Adrenal gland (tissue), 12 donors: ENCODE results near the gene KLRF2. TPM values are rescaled to one million over a fixed set of nuclear protein-coding genes. Genes with fewer than 3 reads are reported as not detected.

Source experiments
- DNase-seq, 7 donors: peaks; one replicate each; pipeline ENCODE4 v3.0.0-alpha.2; 2019 to 2020
- H3K27ac ChIP-seq, 5 donors: fragments of 200-600 bp; sonication (generic) in 4 of 5; 1 replicate in 3 of 5; 2 replicates in 2 of 5; pipeline versions ENCODE4 v1.5.1 to v1.8.0; 2016 to 2020; ENCODE audit warnings: mild to moderate bottlenecking in 1 of 5
- H3K27me3 ChIP-seq: fragments of 200-600 bp; 2 replicates; pipeline ENCODE4 v1.8.0; 2021
- H3K36me3 ChIP-seq, 2 donors: fragments of 200-600 bp; replicated peaks in 1 of 2; 1 replicate in 1 of 2; 2 replicates in 1 of 2; pipeline versions ENCODE4 v1.5.1 to v1.8.0; 2018 to 2022
- H3K4me1 ChIP-seq, 2 donors: fragments of 200-600 bp; replicated peaks in 1 of 2; 1 replicate in 1 of 2; 2 replicates in 1 of 2; pipeline versions ENCODE4 v1.5.1 to v1.8.0; 2018 to 2021
- H3K4me3 ChIP-seq, 4 donors: fragments of 200-600 bp; sonication (generic) in 3 of 4; one replicate each; pipeline ENCODE4 v1.5.1; 2016 to 2018
- H3K9me3 ChIP-seq, 3 donors: fragments of 200-600 bp; sonication (generic) in 1 of 3; replicated peaks in 1 of 3; 1 replicate in 2 of 3; 2 replicates in 1 of 3; pipeline versions ENCODE4 v1.5.1 to v1.8.0; 2016 to 2021
- POLR2A ChIP-seq, 2 donors: fragments of 450-650 bp; IDR thresholded peaks; one replicate each; pipeline ENCODE4 v1.6.1; 2017; ENCODE audit warnings: antibody characterized with exemption in 2 of 2, mild to moderate bottlenecking in 2 of 2, moderate library complexity in 1 of 2
- WGBS, 4 donors: extraction: QIAGEN DNeasy Blood & Tissue Kit in 2 of 4; methylation state at CpG; one replicate each; pipeline versions ENCODE4 v1.1.5 to v1.1.7; 2013 to 2017; 5-methylcytosine and 5-hydroxymethylcytosine counted together
- intact Hi-C, 2 donors: fragments of 100-400 bp; cut with DNase I; formaldehyde crosslinking; loops; one replicate each; pipeline versions ENCODE4 v1.14.1 to v1.15.0; 2022 to 2023
- polyA plus RNA-seq, 3 donors: library from polyadenylated mRNA; stranded (reverse); fragments of 200-250 nt in 2 of 3; fragments of 350-450 nt in 1 of 3; fragmentation: Illumina TruSeq in 1 of 3; extraction: RNeasy Lipid Tissue Mini Kit (QIAGEN cat#74804) in 1 of 3; gene quantifications; one replicate each; pipeline ENCODE4 v1.2.3, GENCODE V29; 2013 to 2014
- total RNA-seq, 9 donors: library from RNA; depleted of rRNA in 4 of 9; stranded (reverse); fragments of >200 nt in 4 of 9; fragments of 120-200 nt in 1 of 9; fragmentation: NEBNext Ultra II Directional in 1 of 9; extraction: Animal tissue kit (Norgen Biotek cat#: 25700) in 1 of 9; gene quantifications; one replicate each; pipeline versions ENCODE4 v1.1.0 to v1.2.4, GENCODE V29; 2013 to 2023
- TF ChIP-seq, protein P1 (sequence below), 6 experiments: fragments of 450-650 bp in 4 of 6; fragments of 200-600 bp in 2 of 6; sonication (generic) in 1 of 6; IDR thresholded peaks; 1 replicate in 5 of 6; 2 replicates in 1 of 6; pipeline versions ENCODE4 v1.5.1 to v1.8.0; 2016 to 2021; ENCODE audit warnings: antibody characterized with exemption in 6 of 6, mild to moderate bottlenecking in 2 of 6, moderate library complexity in 1 of 6
- donor health status: healthy with polysubstance abuse.
- donor health status: Bipolar disorder and iron deficiency.
- donor health status: DM: yes; HTN: yes; CAD: no.
- donor health status: DM: no; HTN: no; CAD: no.
- donor health status: DM: no; HTN: no; CAD: no.
- donor health status: DM: yes; HTN: yes; CAD: no.

Gene KLRF2
- total and polyA plus RNA-seq, 12 donors: not detected

DNA sequence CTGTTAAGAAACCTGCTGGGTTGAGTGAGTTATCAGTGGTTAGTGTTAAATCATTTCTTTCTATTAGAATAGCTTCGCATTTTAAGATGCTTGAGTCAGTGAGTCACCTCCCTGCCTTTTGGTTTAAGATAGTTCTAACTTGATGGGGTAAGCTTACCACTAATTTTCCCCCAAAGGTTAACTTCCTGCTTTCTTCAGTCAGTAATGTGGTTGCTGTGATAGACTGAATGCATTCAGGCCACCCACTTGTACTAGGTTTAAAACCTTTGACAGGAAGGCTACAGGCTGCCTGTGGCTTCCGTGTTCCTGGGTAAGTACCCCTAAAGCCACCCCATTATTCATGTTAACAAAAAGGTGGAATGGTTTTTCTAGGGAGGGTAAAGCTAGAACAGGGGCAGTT is 25.6 kb downstream of the KLRF2 start:
- Histone ChIP-seq H3K9me3 (peaks cover 0 to 6% (median 0%) of the 10 kb centered on the region in 3 donors), H3K36me3 (no peaks in the 10 kb centered on the region), H3K27me3 (no peaks in the 10 kb centered on the region), H3K4me3 (no peak overlapping the region), H3K27ac (no peak overlapping the region), H3K4me1 (no peaks in the 10 kb centered on the region)
- DNase-seq: no peak
- TF ChIP-seq POLR2A (IDR thresholded peaks at IDR 0.05): no peak
- TF ChIP-seq, protein P1, sequence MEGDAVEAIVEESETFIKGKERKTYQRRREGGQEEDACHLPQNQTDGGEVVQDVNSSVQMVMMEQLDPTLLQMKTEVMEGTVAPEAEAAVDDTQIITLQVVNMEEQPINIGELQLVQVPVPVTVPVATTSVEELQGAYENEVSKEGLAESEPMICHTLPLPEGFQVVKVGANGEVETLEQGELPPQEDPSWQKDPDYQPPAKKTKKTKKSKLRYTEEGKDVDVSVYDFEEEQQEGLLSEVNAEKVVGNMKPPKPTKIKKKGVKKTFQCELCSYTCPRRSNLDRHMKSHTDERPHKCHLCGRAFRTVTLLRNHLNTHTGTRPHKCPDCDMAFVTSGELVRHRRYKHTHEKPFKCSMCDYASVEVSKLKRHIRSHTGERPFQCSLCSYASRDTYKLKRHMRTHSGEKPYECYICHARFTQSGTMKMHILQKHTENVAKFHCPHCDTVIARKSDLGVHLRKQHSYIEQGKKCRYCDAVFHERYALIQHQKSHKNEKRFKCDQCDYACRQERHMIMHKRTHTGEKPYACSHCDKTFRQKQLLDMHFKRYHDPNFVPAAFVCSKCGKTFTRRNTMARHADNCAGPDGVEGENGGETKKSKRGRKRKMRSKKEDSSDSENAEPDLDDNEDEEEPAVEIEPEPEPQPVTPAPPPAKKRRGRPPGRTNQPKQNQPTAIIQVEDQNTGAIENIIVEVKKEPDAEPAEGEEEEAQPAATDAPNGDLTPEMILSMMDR (IDR thresholded peaks at IDR 0.05): no peak
- 68 to 90% (median 73%) methylated on average over 2 of the region's 2 CpGs for WGBS, 4 donors
- intact Hi-C loops: no loop called here

DNA sequence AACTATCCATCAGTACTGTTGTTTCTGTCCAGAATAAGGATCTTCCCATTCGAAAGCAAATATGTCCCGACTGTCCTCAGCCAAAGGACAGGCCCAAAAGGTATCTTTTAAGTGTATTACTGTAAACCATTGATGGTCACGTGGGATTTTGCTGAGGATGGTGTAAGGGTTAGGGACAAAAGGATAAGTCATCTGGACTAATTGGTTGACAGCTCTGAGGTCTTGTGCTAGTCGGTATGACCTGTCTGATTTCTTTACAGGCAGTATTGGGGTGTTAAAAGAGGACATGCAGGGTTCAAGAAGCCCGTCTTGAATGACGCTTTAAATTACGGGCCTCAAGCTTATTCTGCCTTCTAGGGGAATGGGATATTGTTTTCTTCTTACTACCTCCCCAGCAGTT is 26.5 kb downstream of the KLRF2 start:
- intact Hi-C loops: no loop called here
- no peaks in the 10 kb centered on the region for H3K36me3 ChIP-seq

DNA sequence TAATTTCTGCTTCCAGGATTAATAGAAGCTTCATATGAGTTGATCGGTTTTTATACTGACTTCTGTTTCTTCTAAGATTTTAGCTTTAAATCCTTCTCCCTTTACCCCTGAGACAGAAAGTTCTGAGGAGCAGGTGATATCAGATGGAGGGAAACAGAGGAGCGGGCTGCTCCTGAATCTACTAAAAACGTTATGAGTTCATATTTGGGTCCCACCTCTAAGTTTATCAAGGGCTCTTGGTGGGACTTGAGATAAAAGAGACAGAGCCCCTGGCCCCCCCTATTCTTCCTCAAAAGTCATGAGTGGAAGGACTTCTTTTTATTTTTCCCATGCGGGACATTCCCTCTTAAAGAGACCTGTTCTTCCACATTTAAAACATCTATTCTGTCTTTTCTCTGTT is 27.1 kb downstream of the KLRF2 start:
- Histone ChIP-seq H3K4me1 (no peaks in the 10 kb centered on the region), H3K27me3 (no peaks in the 10 kb centered on the region), H3K27ac (no peak overlapping the region), H3K36me3 (no peaks in the 10 kb centered on the region), H3K4me3 (no peak overlapping the region), H3K9me3 (peaks cover 0 to 6% (median 0%) of the 10 kb centered on the region in 3 donors)
- DNase-seq: no peak
- intact Hi-C loops: no loop called here
- no peak for TF ChIP-seq POLR2A (IDR thresholded peaks at IDR 0.05)
- TF ChIP-seq, protein P1 (IDR thresholded peaks at IDR 0.05): no peak
- WGBS, 4 donors: 79 to 91% (median 84%) methylated on average over 4 of the region's 4 CpGs

More for the DNA sequence above, 26.5 kb downstream of the KLRF2 start:
- Histone ChIP-seq H3K9me3 (peaks cover 0 to 6% (median 0%) of the 10 kb centered on the region in 3 donors), H3K4me1 (no peaks in the 10 kb centered on the region), H3K4me3 (no peak overlapping the region), H3K27me3 (no peaks in the 10 kb centered on the region), H3K27ac (no peak overlapping the region)
- WGBS, 4 donors: 74 to 89% (median 82%) methylated on average over 7 of the region's 7 CpGs
- TF ChIP-seq, protein P1 (IDR thresholded peaks at IDR 0.05): no peak
- no peak for TF ChIP-seq POLR2A (IDR thresholded peaks at IDR 0.05)
- no peak for DNase-seq

DNA sequence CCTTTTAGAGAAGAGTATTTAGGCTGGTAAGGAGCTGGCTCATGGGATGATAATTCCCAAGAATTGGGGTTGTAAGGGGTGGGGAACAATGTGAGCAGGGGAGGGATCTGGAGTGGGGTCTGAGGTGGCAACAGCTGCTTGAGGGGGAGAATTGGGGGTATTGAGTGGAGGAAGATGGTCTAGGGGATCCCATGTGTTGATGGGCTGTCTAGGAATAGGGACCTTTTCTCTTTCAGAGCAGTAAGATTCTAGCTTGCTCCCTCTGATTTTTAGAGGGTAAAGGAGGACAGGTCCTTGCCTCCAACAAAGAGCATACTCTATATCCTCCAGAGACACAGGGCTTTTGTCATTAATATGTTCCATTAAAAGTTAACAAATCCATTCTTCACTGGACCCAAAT is 28.4 kb downstream of the KLRF2 start:
- TF ChIP-seq, protein P1 (IDR thresholded peaks at IDR 0.05): no peak
- no peak for TF ChIP-seq POLR2A (IDR thresholded peaks at IDR 0.05)
- H3K4me1 ChIP-seq: no peaks in the 10 kb centered on the region
- no peaks in the 10 kb centered on the region for H3K36me3 ChIP-seq
- H3K9me3 ChIP-seq: peaks cover 0 to 6% (median 0%) of the 10 kb centered on the region in 3 donors
- H3K27me3 ChIP-seq: no peaks in the 10 kb centered on the region
- intact Hi-C loops: no loop called here
- DNase-seq: no peak
- H3K4me3 ChIP-seq: no peak overlapping the region
- no peak overlapping the region for H3K27ac ChIP-seq
